ENCODE measurements around the gene CALHM4.

GRCh38 chr6:116528780-116529179 lies 24.8 kb upstream of the CALHM4 start:
- no peak for TF ChIP-seq CTCF (IDR thresholded peaks at IDR 0.05; ENCODE audit: low read depth, low read length, missing input control)
- TF ChIP-seq MAX (IDR thresholded peaks at IDR 0.05): no peak
- no peak for TF ChIP-seq GABPA (IDR thresholded peaks at IDR 0.05 in 1 of 2, conservative IDR thresholded peaks at IDR 0.05 in 1 of 2)
- TF ChIP-seq ZBTB33 (IDR thresholded peaks at IDR 0.05): no peak
- TF ChIP-seq YY1 (IDR thresholded peaks at IDR 0.05): no peak
- no peak for TF ChIP-seq REST (IDR thresholded peaks at IDR 0.05)
- no peak for TF ChIP-seq JUND (IDR thresholded peaks at IDR 0.05)

Measured in liver (tissue), 3 donors.